ENCODE results near the gene DENND2A. TPM values are rescaled to one million over a fixed set of nuclear protein-coding genes. Genes with fewer than 3 reads are reported as not detected.
A peak's percentile ranks its signal among the peaks of the same experiment; 100 is the strongest.
"Not testable (repeated sequence)": the region's sequence is repeated elsewhere in the genome, so short reads cannot be mapped to it uniquely, and the experiment has no call there.

Gene DENND2A
- polyA plus RNA-seq, 1 donor = 12.2 TPM

- Histone ChIP-seq H3K27me3 (ENCODE audit: control insufficient read depth, insufficient read depth, low read length) (peaks cover 52% of the 10 kb centered on the region), H3K27ac (ENCODE audit: low read length) (peak overlapping the region; percentile 63), H3K4me1 (ENCODE audit: control insufficient read depth, insufficient read depth, low read length) (peaks cover 13% of the 10 kb centered on the region), H3K9me3 (ENCODE audit: control insufficient read depth, low read depth, low read length) (no peaks in the 10 kb centered on the region), H3K36me3 (ENCODE audit: control insufficient read depth, insufficient read depth, low read length) (no peaks in the 10 kb centered on the region), H3K4me3 (ENCODE audit: low read length) (no peak overlapping the region)
- DNase-seq = no peak
- WGBS (ENCODE audit: insufficient coverage, low lambda C conversion rate) = no CpG with 5 or more reads among the region's 3 CpGs
Measured at GRCh38 chr7:140637400-140637799, 3.2 kb downstream of the DENND2A start.

- no CpG with 5 or more reads among the region's 5 CpGs for WGBS (ENCODE audit: insufficient coverage, low lambda C conversion rate)
- no peaks in the 10 kb centered on the region for H3K36me3 ChIP-seq (ENCODE audit: control insufficient read depth, insufficient read depth, low read length)
- H3K27ac ChIP-seq (ENCODE audit: low read length) = no peak overlapping the region
- peaks cover 37% of the 10 kb centered on the region for H3K27me3 ChIP-seq (ENCODE audit: control insufficient read depth, insufficient read depth, low read length)
- no peaks in the 10 kb centered on the region for H3K9me3 ChIP-seq (ENCODE audit: control insufficient read depth, low read depth, low read length)
- H3K4me3 ChIP-seq (ENCODE audit: low read length) = no peak overlapping the region
- no peak for DNase-seq
- peaks cover 7% of the 10 kb centered on the region for H3K4me1 ChIP-seq (ENCODE audit: control insufficient read depth, insufficient read depth, low read length)
Measured at GRCh38 chr7:140635816-140636215, 4.8 kb downstream of the DENND2A start.

- no CpG with 5 or more reads among the region's 5 CpGs for WGBS (ENCODE audit: insufficient coverage, low lambda C conversion rate)
- no peak overlapping the region for H3K27ac ChIP-seq (ENCODE audit: low read length)
- no peak overlapping the region for H3K4me3 ChIP-seq (ENCODE audit: low read length)
- peaks cover 7% of the 10 kb centered on the region for H3K4me1 ChIP-seq (ENCODE audit: control insufficient read depth, insufficient read depth, low read length)
- no peaks in the 10 kb centered on the region for H3K9me3 ChIP-seq (ENCODE audit: control insufficient read depth, low read depth, low read length)
- H3K27me3 ChIP-seq (ENCODE audit: control insufficient read depth, insufficient read depth, low read length) = peaks cover 36% of the 10 kb centered on the region
- no peak for DNase-seq
- H3K36me3 ChIP-seq (ENCODE audit: control insufficient read depth, insufficient read depth, low read length) = no peaks in the 10 kb centered on the region
Measured at GRCh38 chr7:140635345-140635744, 5.3 kb downstream of the DENND2A start.

GRCh38 chr7:140631602-140632001 lies 9.0 kb downstream of the DENND2A start:
- Histone ChIP-seq H3K4me1 (ENCODE audit: control insufficient read depth, insufficient read depth, low read length) (no peaks in the 10 kb centered on the region), H3K27ac (ENCODE audit: low read length) (no peak overlapping the region), H3K27me3 (ENCODE audit: control insufficient read depth, insufficient read depth, low read length) (peaks cover 5% of the 10 kb centered on the region), H3K36me3 (ENCODE audit: control insufficient read depth, insufficient read depth, low read length) (no peaks in the 10 kb centered on the region), H3K4me3 (ENCODE audit: low read length) (no peak overlapping the region), H3K9me3 (ENCODE audit: control insufficient read depth, low read depth, low read length) (no peaks in the 10 kb centered on the region)
- no CpG with 5 or more reads among the region's 7 CpGs for WGBS (ENCODE audit: insufficient coverage, low lambda C conversion rate)
- no peak for DNase-seq

GRCh38 chr7:140631021-140631420 lies 9.6 kb downstream of the DENND2A start:
- Histone ChIP-seq H3K36me3 (ENCODE audit: control insufficient read depth, insufficient read depth, low read length) (no peaks in the 10 kb centered on the region), H3K4me3 (ENCODE audit: low read length) (no peak overlapping the region), H3K27me3 (ENCODE audit: control insufficient read depth, insufficient read depth, low read length) (peaks cover 3% of the 10 kb centered on the region), H3K9me3 (ENCODE audit: control insufficient read depth, low read depth, low read length) (no peaks in the 10 kb centered on the region), H3K27ac (ENCODE audit: low read length) (no peak overlapping the region), H3K4me1 (ENCODE audit: control insufficient read depth, insufficient read depth, low read length) (peaks cover 5% of the 10 kb centered on the region)
- no peak for DNase-seq
- no CpG with 5 or more reads among the region's 6 CpGs for WGBS (ENCODE audit: insufficient coverage, low lambda C conversion rate)

- 83% methylated on average over 1 of the region's 17 CpGs for WGBS (ENCODE audit: insufficient coverage, low lambda C conversion rate)
- Histone ChIP-seq H3K27ac (ENCODE audit: low read length) (peak overlapping the region; percentile 85), H3K9me3 (ENCODE audit: control insufficient read depth, low read depth, low read length) (no peaks in the 10 kb centered on the region)
Measured at GRCh38 chr7:140625908-140626868, 14.4 kb downstream of the DENND2A start.

GRCh38 chr7:140625192-140625558 lies 15.4 kb downstream of the DENND2A start:
- not testable (repeated sequence) for DNase-seq; H3K9me3 ChIP-seq (ENCODE audit: control insufficient read depth, low read depth, low read length)
- whole genome bisulfite sequencing (ENCODE audit: insufficient coverage, low lambda C conversion rate) = no CpG with 5 or more reads among the region's 10 CpGs

More at GRCh38 chr7:140625908-140626868, 14.4 kb downstream of the DENND2A start:
- Histone ChIP-seq H3K4me1 (ENCODE audit: control insufficient read depth, insufficient read depth, low read length) (peaks cover 5% of the 10 kb centered on the region), H3K27me3 (ENCODE audit: control insufficient read depth, insufficient read depth, low read length) (no peaks in the 10 kb centered on the region), H3K36me3 (ENCODE audit: control insufficient read depth, insufficient read depth, low read length) (no peaks in the 10 kb centered on the region), H3K4me3 (ENCODE audit: low read length) (no peak overlapping the region)
- DNase-seq = peak; percentile 77 to 78

GRCh38 chr7:140624392-140625191 lies 16.0 kb downstream of the DENND2A start:
- peak overlapping the region; percentile 61 for H3K27ac ChIP-seq (ENCODE audit: low read length)
- no peaks in the 10 kb centered on the region for H3K27me3 ChIP-seq (ENCODE audit: control insufficient read depth, insufficient read depth, low read length)

More at GRCh38 chr7:140625192-140625558, 15.4 kb downstream of the DENND2A start:
- not testable (repeated sequence) for H3K4me1 ChIP-seq (ENCODE audit: control insufficient read depth, insufficient read depth, low read length); H3K27me3 ChIP-seq (ENCODE audit: control insufficient read depth, insufficient read depth, low read length); H3K4me3 ChIP-seq (ENCODE audit: low read length); H3K27ac ChIP-seq (ENCODE audit: low read length); H3K36me3 ChIP-seq (ENCODE audit: control insufficient read depth, insufficient read depth, low read length)

GRCh38 chr7:140623980-140624379 lies 16.6 kb downstream of the DENND2A start:
- Histone ChIP-seq H3K27ac (ENCODE audit: low read length) (peak overlapping the region; percentile 61), H3K4me1 (ENCODE audit: control insufficient read depth, insufficient read depth, low read length) (peaks cover 5% of the 10 kb centered on the region), H3K36me3 (ENCODE audit: control insufficient read depth, insufficient read depth, low read length) (no peaks in the 10 kb centered on the region), H3K27me3 (ENCODE audit: control insufficient read depth, insufficient read depth, low read length) (no peaks in the 10 kb centered on the region), H3K4me3 (ENCODE audit: low read length) (no peak overlapping the region), H3K9me3 (ENCODE audit: control insufficient read depth, low read depth, low read length) (no peaks in the 10 kb centered on the region)
- peak in 1 of 2 donors; percentile 52 for DNase-seq
- 60% methylated on average over 1 of the region's 6 CpGs for WGBS (ENCODE audit: insufficient coverage, low lambda C conversion rate)

More at GRCh38 chr7:140624392-140625191, 16.0 kb downstream of the DENND2A start:
- Histone ChIP-seq H3K4me1 (ENCODE audit: control insufficient read depth, insufficient read depth, low read length) (peaks cover 5% of the 10 kb centered on the region), H3K4me3 (ENCODE audit: low read length) (no peak overlapping the region), H3K36me3 (ENCODE audit: control insufficient read depth, insufficient read depth, low read length) (no peaks in the 10 kb centered on the region), H3K9me3 (ENCODE audit: control insufficient read depth, low read depth, low read length) (no peaks in the 10 kb centered on the region)
- 100% methylated on average over 2 of the region's 11 CpGs for WGBS (ENCODE audit: insufficient coverage, low lambda C conversion rate)
- DNase-seq = no peak

GRCh38 chr7:140621401-140622021 lies 19.1 kb downstream of the DENND2A start:
- Histone ChIP-seq H3K27me3 (ENCODE audit: control insufficient read depth, insufficient read depth, low read length) (no peaks in the 10 kb centered on the region), H3K27ac (ENCODE audit: low read length) (no peak overlapping the region), H3K9me3 (ENCODE audit: control insufficient read depth, low read depth, low read length) (no peaks in the 10 kb centered on the region), H3K4me1 (ENCODE audit: control insufficient read depth, insufficient read depth, low read length) (peaks cover 5% of the 10 kb centered on the region), H3K36me3 (ENCODE audit: control insufficient read depth, insufficient read depth, low read length) (no peaks in the 10 kb centered on the region), H3K4me3 (ENCODE audit: low read length) (no peak overlapping the region)
- 80% methylated on average over 2 of the region's 7 CpGs for WGBS (ENCODE audit: insufficient coverage, low lambda C conversion rate)
- no peak for DNase-seq

All from large intestine (tissue), 3 donors.